Chondrocyte (in vitro differentiated cells): ENCODE data around the gene KCTD8. TPM values are rescaled to one million over a fixed set of nuclear protein-coding genes. Genes with fewer than 3 reads are reported as not detected.

Experiments used
- DNase-seq: peaks from one replicate; pipeline ENCODE4 v3.0.0; 2021; ENCODE audit warnings: mixed read lengths, low spot score
- H3K27ac Mint-ChIP-seq: one replicate; pipeline ENCODE4 v1.8.0; 2021; ENCODE audit warnings: mild to moderate bottlenecking, moderate library complexity, mixed read lengths; ENCODE audit not compliant: unreplicated experiment
- H3K27me3 Mint-ChIP-seq: 2 replicates; pipeline ENCODE4 v1.8.0; 2021; ENCODE audit warnings: low read depth, mixed read lengths
- H3K36me3 Mint-ChIP-seq: 2 replicates; pipeline ENCODE4 v1.8.0; 2021; ENCODE audit warnings: low read depth, mixed read lengths
- H3K4me1 Mint-ChIP-seq: 2 replicates; pipeline ENCODE4 v1.8.0; 2021; ENCODE audit warnings: low read depth, mild to moderate bottlenecking, mixed read lengths
- H3K4me3 Mint-ChIP-seq: one replicate; pipeline ENCODE4 v1.8.0; 2021; ENCODE audit warnings: mild to moderate bottlenecking, moderate library complexity, mixed read lengths; ENCODE audit not compliant: unreplicated experiment
- H3K9me3 Mint-ChIP-seq: 2 replicates; pipeline ENCODE4 v1.8.0; 2021; ENCODE audit warnings: low read depth, mixed read lengths
- total RNA-seq: library from RNA; stranded (reverse); gene quantifications from 3 replicates; pipeline ENCODE4 v1.2.1, GENCODE V29; 2021
- TF ChIP-seq, protein P1 (sequence below): fragments of 200-600 bp; sonication (generic); IDR thresholded peaks from 2 replicates; pipeline ENCODE4 v1.5.0; 2021; ENCODE audit warnings: antibody characterized with exemption, mild to moderate bottlenecking, moderate library complexity

The KCTD8 gene
- total RNA-seq, 1 donor from 2014 or later, result not detected

DNA sequence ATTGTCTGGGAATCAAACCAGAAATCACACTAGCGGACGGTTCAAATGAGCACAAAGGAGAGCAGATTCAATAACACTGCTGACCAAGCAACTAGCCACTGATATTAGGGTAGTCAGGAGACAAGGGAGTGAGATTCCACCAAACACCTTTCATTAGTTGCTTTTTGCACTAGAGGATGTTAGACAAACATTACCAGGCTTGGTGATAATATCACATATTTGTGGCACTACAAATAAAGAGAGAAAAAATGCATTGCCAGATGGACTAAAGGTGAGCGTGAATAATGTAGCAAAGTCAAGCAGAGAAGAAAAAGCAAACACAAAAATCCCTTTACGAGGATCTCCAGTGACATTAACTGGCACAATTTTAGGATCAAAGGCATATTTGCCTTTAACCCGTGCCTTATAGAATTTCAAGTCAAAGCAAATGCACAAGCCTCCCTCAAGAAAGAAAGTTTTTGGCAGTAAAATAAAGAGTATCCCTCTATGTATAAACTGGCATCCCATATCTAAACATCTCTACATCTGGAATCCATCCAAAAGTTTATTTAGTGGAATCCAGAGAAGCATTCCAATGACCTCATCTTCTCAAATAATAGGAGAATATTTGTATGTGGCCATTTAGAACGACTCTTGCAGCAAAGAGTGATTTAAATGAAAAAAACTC lies 290.9 kb downstream of the KCTD8 start:
- Mint-ChIP-seq H3K4me3 (no peak overlapping the region), H3K9me3 (no peaks in the 10 kb centered on the region), H3K4me1 (peaks cover 10% of the 10 kb centered on the region), H3K27ac (no peak overlapping the region), H3K27me3 (peaks cover 5% of the 10 kb centered on the region), H3K36me3 (no peaks in the 10 kb centered on the region)
- no peak for DNase-seq
- TF ChIP-seq, protein P1, sequence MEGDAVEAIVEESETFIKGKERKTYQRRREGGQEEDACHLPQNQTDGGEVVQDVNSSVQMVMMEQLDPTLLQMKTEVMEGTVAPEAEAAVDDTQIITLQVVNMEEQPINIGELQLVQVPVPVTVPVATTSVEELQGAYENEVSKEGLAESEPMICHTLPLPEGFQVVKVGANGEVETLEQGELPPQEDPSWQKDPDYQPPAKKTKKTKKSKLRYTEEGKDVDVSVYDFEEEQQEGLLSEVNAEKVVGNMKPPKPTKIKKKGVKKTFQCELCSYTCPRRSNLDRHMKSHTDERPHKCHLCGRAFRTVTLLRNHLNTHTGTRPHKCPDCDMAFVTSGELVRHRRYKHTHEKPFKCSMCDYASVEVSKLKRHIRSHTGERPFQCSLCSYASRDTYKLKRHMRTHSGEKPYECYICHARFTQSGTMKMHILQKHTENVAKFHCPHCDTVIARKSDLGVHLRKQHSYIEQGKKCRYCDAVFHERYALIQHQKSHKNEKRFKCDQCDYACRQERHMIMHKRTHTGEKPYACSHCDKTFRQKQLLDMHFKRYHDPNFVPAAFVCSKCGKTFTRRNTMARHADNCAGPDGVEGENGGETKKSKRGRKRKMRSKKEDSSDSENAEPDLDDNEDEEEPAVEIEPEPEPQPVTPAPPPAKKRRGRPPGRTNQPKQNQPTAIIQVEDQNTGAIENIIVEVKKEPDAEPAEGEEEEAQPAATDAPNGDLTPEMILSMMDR, result no peak

DNA sequence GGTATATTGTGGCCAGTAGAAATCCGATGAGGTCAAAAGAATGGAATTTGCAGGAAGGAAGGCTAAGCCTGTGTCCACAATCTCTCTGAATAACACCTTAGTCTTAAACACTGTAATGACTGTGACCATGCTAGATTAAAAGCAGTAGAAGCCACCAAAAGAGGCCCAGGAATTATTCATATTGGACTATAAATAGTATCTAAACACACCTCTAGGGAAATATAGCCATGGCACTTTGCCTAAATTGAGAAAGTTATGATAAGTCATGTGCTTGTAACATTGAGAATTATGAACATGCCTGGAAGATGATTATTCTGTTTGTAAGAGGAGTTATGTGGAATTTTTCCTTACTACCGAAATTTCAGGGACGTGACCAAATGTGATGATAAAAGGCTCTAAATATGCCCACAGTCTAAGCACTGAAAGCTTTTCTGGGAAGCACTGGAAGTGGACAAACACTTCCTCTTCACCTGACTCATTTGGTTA lies 298.5 kb downstream of the KCTD8 start:
- Mint-ChIP-seq H3K9me3 (peaks cover 13% of the 10 kb centered on the region), H3K27me3 (no peaks in the 10 kb centered on the region), H3K4me3 (no peak overlapping the region), H3K36me3 (no peaks in the 10 kb centered on the region), H3K4me1 (peaks cover 8% of the 10 kb centered on the region), H3K27ac (no peak overlapping the region)
- TF ChIP-seq, protein P1, result no peak
- no peak for DNase-seq

DNA sequence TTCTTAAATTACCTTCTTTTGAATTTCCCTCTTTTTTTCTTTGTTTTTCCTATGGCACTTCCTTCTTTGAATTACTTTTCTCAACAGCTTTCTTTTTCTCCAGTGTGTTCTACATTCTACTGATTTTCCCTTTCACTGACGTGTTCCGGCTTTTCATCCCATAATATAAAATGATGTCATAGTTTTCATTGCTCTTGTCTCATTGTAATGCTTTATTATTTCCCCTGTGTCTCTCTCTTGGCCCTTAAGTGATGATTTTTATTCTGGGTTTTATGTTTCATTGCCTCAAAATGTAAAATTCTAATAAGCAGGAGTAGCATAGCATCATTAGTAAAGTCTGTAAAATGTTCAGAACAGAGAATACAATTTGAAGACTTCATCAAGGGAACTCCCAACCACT lies 299.3 kb downstream of the KCTD8 start:
- TF ChIP-seq, protein P1, result no peak
- Mint-ChIP-seq H3K27me3 (no peaks in the 10 kb centered on the region), H3K27ac (no peak overlapping the region), H3K4me3 (no peak overlapping the region), H3K4me1 (peaks cover 8% of the 10 kb centered on the region), H3K36me3 (no peaks in the 10 kb centered on the region), H3K9me3 (peaks cover 13% of the 10 kb centered on the region)
- DNase-seq, result no peak

DNA sequence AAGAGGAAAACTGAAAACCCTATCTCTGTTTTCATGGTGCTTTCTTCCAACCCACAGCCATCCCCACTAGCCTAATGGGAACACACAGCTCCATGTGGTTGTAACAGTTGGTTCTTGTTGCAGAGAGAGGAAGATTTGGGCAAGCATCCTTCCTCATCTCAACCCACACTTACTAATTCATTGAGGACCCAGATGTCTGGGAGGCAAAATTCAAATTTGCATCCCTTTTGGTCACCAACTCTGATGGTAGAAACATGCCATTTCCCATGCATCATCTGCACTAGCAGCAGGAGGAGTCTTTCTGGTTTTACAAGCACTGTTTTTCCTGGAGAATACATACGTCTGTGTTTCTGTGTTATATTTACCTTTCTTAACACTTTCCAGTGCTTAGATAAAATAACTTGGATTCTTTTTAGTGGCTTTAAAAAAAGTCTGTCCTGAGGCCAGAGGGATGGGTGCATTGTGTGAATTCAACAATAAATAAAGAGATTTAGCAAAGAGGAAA lies 301.0 kb downstream of the KCTD8 start:
- H3K27ac Mint-ChIP-seq, result no peak overlapping the region
- peaks cover 13% of the 10 kb centered on the region for H3K9me3 Mint-ChIP-seq
- no peak overlapping the region for H3K4me3 Mint-ChIP-seq
- H3K36me3 Mint-ChIP-seq, result no peaks in the 10 kb centered on the region
- H3K27me3 Mint-ChIP-seq, result no peaks in the 10 kb centered on the region
- TF ChIP-seq, protein P1, result no peak
- DNase-seq, result no peak
- H3K4me1 Mint-ChIP-seq, result peaks cover 8% of the 10 kb centered on the region

DNA sequence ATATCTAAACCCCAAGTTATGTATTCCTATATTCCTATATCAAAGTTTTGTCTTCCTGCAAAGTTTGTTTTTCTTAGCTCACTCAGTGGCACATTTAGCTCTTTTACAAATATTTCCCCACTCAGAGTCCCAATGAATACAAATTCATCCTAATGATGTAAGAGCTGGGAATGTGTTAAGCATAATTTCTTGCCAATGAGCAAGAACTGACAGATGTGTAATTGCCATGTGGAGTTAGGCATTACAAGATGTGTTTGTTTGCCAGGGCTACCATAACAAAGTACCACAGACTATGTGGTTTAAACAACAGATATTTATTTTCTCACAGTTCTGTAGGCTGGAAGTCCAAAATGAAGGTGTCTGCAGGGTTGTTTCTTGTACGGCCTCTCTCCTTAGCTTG lies 302.1 kb downstream of the KCTD8 start:
- Mint-ChIP-seq H3K9me3 (peaks cover 13% of the 10 kb centered on the region), H3K4me1 (peaks cover 8% of the 10 kb centered on the region)
- DNase-seq, result no peak

More for the DNA sequence above, 302.1 kb downstream of the KCTD8 start:
- TF ChIP-seq, protein P1, result no peak
- no peak overlapping the region for H3K4me3 Mint-ChIP-seq
- no peaks in the 10 kb centered on the region for H3K27me3 Mint-ChIP-seq
- H3K27ac Mint-ChIP-seq, result no peak overlapping the region
- H3K36me3 Mint-ChIP-seq, result no peaks in the 10 kb centered on the region
